SK-N-MC (cell line): Measurements from ENCODE around the gene CDRT4.

Experiments used
- DNase-seq: peaks from one replicate; pipeline ENCODE4 v3.0.0-alpha.2; 2011; ENCODE audit warnings: low read depth, low spot score
- H3K27ac ChIP-seq: fragments of 200-600 bp; sonication (generic); 2 replicates; pipeline ENCODE4 v1.5.1; 2016; ENCODE audit warnings: mixed run types
- H3K36me3 ChIP-seq: fragments of 200-600 bp; sonication (generic); 2 replicates; pipeline ENCODE4 v1.6.1; 2017; ENCODE audit warnings: antibody characterized with exemption, low read length, mixed read lengths; ENCODE audit not compliant: insufficient read depth
- H3K4me3 ChIP-seq: fragments of 200-600 bp; sonication (generic); 2 replicates; pipeline ENCODE4 v1.5.1; 2016
- H3K9ac ChIP-seq: fragments of 200-600 bp; sonication (generic); 2 replicates; pipeline ENCODE4 v1.8.0; 2017; ENCODE audit warnings: mixed run types, mixed read lengths; ENCODE audit not compliant: insufficient read length
- H3K9me3 ChIP-seq: fragments of 200-600 bp; sonication (generic); 2 replicates; pipeline ENCODE4 v1.6.1; 2017; ENCODE audit warnings: low read depth, mild to moderate bottlenecking, antibody characterized with exemption, low read length, moderate library complexity, mixed read lengths
- EZH2 ChIP-seq: fragments of 200-600 bp; sonication (generic); IDR thresholded peaks from one replicate; pipeline ENCODE4 v1.6.1; 2017; ENCODE audit warnings: antibody characterized with exemption
- FOXP2 ChIP-seq: optimal IDR thresholded peaks from 2 replicates; pipeline ENCODE3; 2011; ENCODE audit warnings: mild to moderate bottlenecking, moderate library complexity; ENCODE audit not compliant: insufficient read depth; ENCODE audit errors: extremely low read length, control extremely low read depth
- POLR2AphosphoS5 ChIP-seq: IDR thresholded peaks from 2 replicates; pipeline ENCODE4 v1.6.1; 2012; ENCODE audit warnings: mild to moderate bottlenecking, low read depth, low read length, borderline replicate concordance

The CDRT4 gene

DNA sequence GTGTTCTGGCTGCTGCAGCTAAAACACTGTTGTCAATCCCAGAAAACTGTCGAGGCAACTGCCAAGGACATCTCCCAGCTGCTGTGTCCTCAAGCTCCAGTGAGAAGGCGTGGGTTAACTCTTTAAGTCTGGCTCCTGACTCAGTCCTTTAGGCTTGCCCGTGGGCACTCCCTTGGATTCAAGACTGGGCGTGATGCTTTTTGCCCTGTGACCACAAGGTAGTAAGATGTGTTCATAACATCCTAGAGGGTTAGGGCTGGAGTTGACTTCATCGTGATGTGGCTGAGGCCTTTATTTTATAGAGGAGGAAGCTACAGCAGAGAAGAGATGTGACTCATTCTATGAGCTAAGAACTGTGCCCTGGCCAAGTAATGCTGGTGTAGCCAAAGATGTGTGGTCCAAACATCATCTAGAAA lies 75.1 kb downstream of the CDRT4 start:
- H3K36me3 ChIP-seq, result no peaks in the 10 kb centered on the region
- no peak for DNase-seq
- no peak overlapping the region for H3K27ac ChIP-seq
- no peak overlapping the region for H3K4me3 ChIP-seq
- H3K9me3 ChIP-seq, result no peaks in the 10 kb centered on the region
- TF ChIP-seq EZH2 (no peak), POLR2AphosphoS5 (no peak), FOXP2 (no peak)
- no peak overlapping the region for H3K9ac ChIP-seq

DNA sequence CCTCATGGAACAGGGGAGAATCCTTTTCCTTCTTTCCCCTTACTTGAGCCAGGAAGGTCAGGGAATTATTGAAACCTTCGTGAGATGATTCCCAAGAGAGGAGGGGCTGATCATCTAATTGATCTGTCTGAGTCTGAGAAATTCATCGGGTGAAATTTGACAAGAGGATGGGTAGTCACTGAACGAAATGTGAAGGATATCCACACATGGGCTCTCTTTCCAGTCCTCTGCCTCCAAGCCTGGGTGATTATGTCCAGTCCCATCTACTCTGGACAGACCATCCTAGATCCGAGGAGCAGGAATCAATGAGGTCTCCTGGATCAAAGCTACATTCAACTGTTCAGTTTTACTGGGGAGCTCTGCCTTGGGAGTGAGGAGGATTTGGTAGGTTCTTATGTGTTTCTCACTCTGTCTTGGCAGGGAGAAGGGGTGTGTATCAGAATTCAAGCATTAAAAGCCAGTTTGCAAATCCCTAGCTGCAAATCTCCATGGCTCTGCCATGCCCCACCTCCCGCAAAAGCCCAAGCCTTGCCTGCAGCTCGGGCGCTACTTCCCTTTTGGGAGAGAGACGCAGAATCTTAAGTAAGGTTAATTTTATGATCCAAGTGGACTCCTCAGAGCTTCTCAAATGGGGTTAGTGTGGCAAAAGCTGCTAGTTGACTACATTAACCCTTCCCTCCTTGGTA lies 78.9 kb downstream of the CDRT4 start:
- Histone ChIP-seq H3K27ac (no peak overlapping the region), H3K9ac (no peak overlapping the region), H3K36me3 (no peaks in the 10 kb centered on the region), H3K9me3 (no peaks in the 10 kb centered on the region), H3K4me3 (no peak overlapping the region)
- TF ChIP-seq POLR2AphosphoS5 (no peak), EZH2 (no peak), FOXP2 (no peak)
- no peak for DNase-seq

DNA sequence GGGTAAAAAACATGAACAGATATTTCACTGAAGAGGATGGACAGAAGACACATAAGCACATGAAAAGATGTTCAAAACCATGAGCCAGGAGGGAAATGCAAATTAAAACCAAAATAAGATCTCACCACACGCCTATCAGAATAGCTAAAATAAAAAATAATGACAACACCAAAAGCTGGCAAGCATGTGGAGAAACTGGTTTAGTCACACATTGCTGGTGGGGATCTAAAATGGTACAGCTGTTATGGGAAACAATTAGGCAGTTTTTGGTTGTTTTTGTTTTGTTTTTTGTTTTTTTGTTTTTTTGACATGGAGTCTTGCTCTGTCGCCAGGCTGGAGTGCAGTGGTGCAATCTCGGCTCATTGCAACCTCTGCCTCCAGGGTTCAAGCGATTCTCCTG lies 81.3 kb downstream of the CDRT4 start:
- Histone ChIP-seq H3K36me3 (no peaks in the 10 kb centered on the region), H3K9me3 (no peaks in the 10 kb centered on the region), H3K4me3 (no peak overlapping the region), H3K27ac (no peak overlapping the region), H3K9ac (no peak overlapping the region)
- TF ChIP-seq EZH2 (no peak), FOXP2 (no peak), POLR2AphosphoS5 (no peak)
- DNase-seq, result no peak
